HCT116 (cell line): ENCODE measurements around the gene CCDC3. TPM values are rescaled to one million over a fixed set of nuclear protein-coding genes. Genes with fewer than 3 reads are reported as not detected.

Source experiments
- ATAC-seq: fragments of 200-7000 bp; cut with Tn5 transposase; 2 replicates; pipeline ENCODE4 v1.9.1; 2020; ENCODE audit warnings: mild to moderate bottlenecking, moderate library complexity
- BruUV-seq: library from RNA; stranded (reverse); fragments of 400-500 nt; replicated peaks from 2 replicates; lab custom pipeline; 2021; lab: Mats Ljungman, UMichigan
- CTCF ChIA-PET: fragments of 300-600 bp; sonication (Branson Sonifier 250); formaldehyde crosslinking; loops from one replicate; lab custom pipeline; 2021; ENCODE audit warnings: antibody characterized with exemption; lab: Charles Lee
- POLR2A ChIA-PET: fragments of 300-600, 350-600 bp; sonication (Branson Sonifier 250); formaldehyde crosslinking; loops from one replicate; lab custom pipeline; 2021; ENCODE audit warnings: antibody characterized with exemption; lab: Charles Lee
- RAD21 ChIA-PET, 2 experiments: fragments of 300-600 bp; sonication (Branson Sonifier 250); formaldehyde crosslinking; loops; one replicate each; lab custom pipeline; 2023; ENCODE audit warnings: low total read pairs in 2 of 2; ENCODE audit not compliant: uncharacterized antibody in 2 of 2, unreplicated experiment in 2 of 2, low non-redundant PET in 1 of 2; lab: Charles Lee
- DNase-seq: peaks from one replicate; pipeline ENCODE4 v3.0.0-alpha.2; 2010; ENCODE audit warnings: low read depth, low spot score
- H2AFZ ChIP-seq: fragments of 200-600 bp; shearing (Covaris generic), sonication (generic); 2 replicates; pipeline ENCODE4 v1.6.1; 2017; ENCODE audit warnings: low read depth, mixed run types, mixed read lengths, antibody characterized with exemption, low read length; ENCODE audit not compliant: poor library complexity, severe bottlenecking
- H3K27ac ChIP-seq: 2 replicates; pipeline ENCODE4 v1.5.1; 2012; ENCODE audit warnings: low read depth, low read length
- H3K27me3 ChIP-seq: fragments of 200-600 bp; sonication (generic); 2 replicates; pipeline ENCODE4 v1.6.1; 2016; ENCODE audit warnings: mixed run types, low read length, mixed read lengths; ENCODE audit not compliant: insufficient read depth
- H3K36me3 ChIP-seq, 2 experiments: fragments of 200-500 bp in 1 of 2; fragments of 200-600 bp in 1 of 2; sonication (Bioruptor generic) in 1 of 2; sonication (generic) in 1 of 2; 2 replicates each; pipeline versions ENCODE4 v1.5.1 to v1.6.1; 2014 to 2016; ENCODE audit warnings: low read length in 2 of 2, inconsistent platforms in 1 of 2, mixed read lengths in 1 of 2, mixed run types in 1 of 2; ENCODE audit not compliant: insufficient read depth in 2 of 2, control insufficient read depth in 1 of 2
- H3K4me1 ChIP-seq, 2 experiments: fragments of 200-600 bp in 1 of 2; sonication (generic) in 1 of 2; 2 replicates each; pipeline versions ENCODE4 v1.5.1 to v1.6.1; 2012 to 2017; ENCODE audit warnings: low read length in 2 of 2, inconsistent platforms in 1 of 2, mild to moderate bottlenecking in 1 of 2, mixed read lengths in 1 of 2, mixed run types in 1 of 2, moderate library complexity in 1 of 2; ENCODE audit not compliant: insufficient read depth in 2 of 2, control insufficient read depth in 1 of 2
- H3K4me2 ChIP-seq: fragments of 200-600 bp; sonication (generic); 2 replicates; pipeline ENCODE4 v1.6.1; 2017; ENCODE audit warnings: mixed run types, low read length, mixed read lengths
- H3K4me3 ChIP-seq, 2 experiments: fragments of 200-600 bp in 1 of 2; sonication (generic) in 1 of 2; replicated peaks in 1 of 2; 2 replicates each; pipeline ENCODE4 v1.5.1; 2011 to 2016; ENCODE audit warnings: low read length in 2 of 2, control low read depth in 1 of 2, low read depth in 1 of 2, mild to moderate bottlenecking in 1 of 2, mixed read lengths in 1 of 2, mixed run types in 1 of 2
- H3K79me2 ChIP-seq: fragments of 200-600 bp; sonication (generic); 2 replicates; pipeline ENCODE4 v1.6.1; 2017; ENCODE audit warnings: mild to moderate bottlenecking, mixed run types, low read length, moderate library complexity, mixed read lengths; ENCODE audit not compliant: insufficient read depth
- H3K9ac ChIP-seq: fragments of 200-600 bp; sonication (generic); 2 replicates; pipeline ENCODE4 v1.6.1; 2016; ENCODE audit warnings: low read length, mixed read lengths
- H3K9me2 ChIP-seq: fragments of 200-600 bp; sonication (generic), shearing (Covaris generic); 2 replicates; pipeline ENCODE4 v1.6.1; 2017; ENCODE audit warnings: mixed run types, mild to moderate bottlenecking, moderate library complexity; ENCODE audit not compliant: insufficient read depth
- H3K9me3 ChIP-seq, 2 experiments: fragments of 200-500 bp in 1 of 2; fragments of 200-600 bp in 1 of 2; sonication (Bioruptor generic) in 1 of 2; sonication (generic) in 1 of 2; 2 replicates each; pipeline ENCODE4 v1.6.1; 2014 to 2017; ENCODE audit warnings: low read length in 2 of 2, mixed read lengths in 2 of 2, inconsistent platforms in 1 of 2, low read depth in 1 of 2, mild to moderate bottlenecking in 1 of 2, mixed run types in 1 of 2, moderate library complexity in 1 of 2; ENCODE audit not compliant: control insufficient read depth in 1 of 2, insufficient read depth in 1 of 2
- H4K20me1 ChIP-seq: fragments of 200-600 bp; sonication (generic), shearing (Covaris generic); 2 replicates; pipeline ENCODE4 v1.6.1; 2017; ENCODE audit warnings: mixed run types, mild to moderate bottlenecking, moderate library complexity; ENCODE audit not compliant: insufficient read depth
- CBX3 ChIP-seq: IDR thresholded peaks from 2 replicates; pipeline ENCODE4 v1.6.1; 2012; ENCODE audit warnings: low read depth
- EGR1 ChIP-seq: IDR thresholded peaks from 2 replicates; pipeline ENCODE4 v1.6.1; 2012; ENCODE audit warnings: low read depth
- EZH2 ChIP-seq: fragments of 200-600 bp; sonication (generic); IDR thresholded peaks from 2 replicates; pipeline ENCODE4 v1.6.1; 2017; ENCODE audit warnings: antibody characterized with exemption, mixed run types
- JUND ChIP-seq: IDR thresholded peaks from 2 replicates; pipeline ENCODE4 v1.6.1; 2012
- POLR2A ChIP-seq: IDR thresholded peaks from 2 replicates; pipeline ENCODE4 v1.7.0; 2011; ENCODE audit warnings: borderline replicate concordance; ENCODE audit not compliant: insufficient read depth, insufficient read length; ENCODE audit errors: extremely low read depth
- POLR2AphosphoS5 ChIP-seq: IDR thresholded peaks from 2 replicates; pipeline ENCODE4 v1.6.1; 2011; ENCODE audit warnings: mild to moderate bottlenecking, low read depth, low read length, moderate library complexity
- RAD21 ChIP-seq: IDR thresholded peaks from 2 replicates; pipeline ENCODE4 v1.6.1; 2012; ENCODE audit warnings: low read depth, mild to moderate bottlenecking
- SP1 ChIP-seq: IDR thresholded peaks from 2 replicates; pipeline ENCODE4 v1.6.1; 2012; ENCODE audit warnings: low read depth
- SRF ChIP-seq: IDR thresholded peaks from 2 replicates; pipeline ENCODE4 v1.6.1; 2012; ENCODE audit warnings: low read depth
- ZFX ChIP-seq: fragments of 450-650 bp; IDR thresholded peaks from 2 replicates; pipeline ENCODE4 v1.6.1; 2017
- ZNF274 ChIP-seq: fragments of 200-500 bp; sonication (Bioruptor generic); IDR thresholded peaks from 2 replicates; pipeline ENCODE4 v1.6.1; 2014; ENCODE audit warnings: mild to moderate bottlenecking, low read depth, low read length, inconsistent platforms
- intact Hi-C: fragments of 100-400 bp; cut with micrococcal nuclease; formaldehyde crosslinking; loops from 2 replicates; pipeline ENCODE4 v1.10.0; 2022
- total RNA-seq: library from RNA; stranded (reverse); gene quantifications from one replicate; pipeline ENCODE4 v1.2.1, GENCODE V29; 2021; ENCODE audit not compliant: unreplicated experiment
- TF ChIP-seq, protein P1 (sequence below): IDR thresholded peaks from 2 replicates; pipeline ENCODE4 v1.6.1; 2012; ENCODE audit warnings: low read depth
- TF ChIP-seq, protein P2 (sequence below), 3 experiments: fragments of 200-600 bp in 1 of 3; sonication (generic) in 1 of 3; IDR thresholded peaks in 2 of 3; conservative IDR thresholded peaks in 1 of 3; 2 replicates each; pipeline ENCODE4 v1.5.1; 2012 to 2017; ENCODE audit warnings: low read depth in 2 of 3, low read length in 2 of 3, antibody characterized with exemption in 1 of 3, borderline replicate concordance in 1 of 3, control low read depth in 1 of 3, mild to moderate bottlenecking in 1 of 3, mixed read lengths in 1 of 3, mixed run types in 1 of 3, moderate library complexity in 1 of 3; ENCODE audit not compliant: insufficient read depth in 1 of 3

The CCDC3 gene
- total RNA-seq, 1 experiment from 2014 or later, result 10.5 TPM

GRCh38 chr10:12927896-12928295, 73.6 kb downstream of the CCDC3 start:
- intact Hi-C loops, result no loop called here
- TF ChIP-seq SP1, result no peak
- TF ChIP-seq ZFX, result no peak
- TF ChIP-seq RAD21, result no peak
- TF ChIP-seq, protein P1, sequence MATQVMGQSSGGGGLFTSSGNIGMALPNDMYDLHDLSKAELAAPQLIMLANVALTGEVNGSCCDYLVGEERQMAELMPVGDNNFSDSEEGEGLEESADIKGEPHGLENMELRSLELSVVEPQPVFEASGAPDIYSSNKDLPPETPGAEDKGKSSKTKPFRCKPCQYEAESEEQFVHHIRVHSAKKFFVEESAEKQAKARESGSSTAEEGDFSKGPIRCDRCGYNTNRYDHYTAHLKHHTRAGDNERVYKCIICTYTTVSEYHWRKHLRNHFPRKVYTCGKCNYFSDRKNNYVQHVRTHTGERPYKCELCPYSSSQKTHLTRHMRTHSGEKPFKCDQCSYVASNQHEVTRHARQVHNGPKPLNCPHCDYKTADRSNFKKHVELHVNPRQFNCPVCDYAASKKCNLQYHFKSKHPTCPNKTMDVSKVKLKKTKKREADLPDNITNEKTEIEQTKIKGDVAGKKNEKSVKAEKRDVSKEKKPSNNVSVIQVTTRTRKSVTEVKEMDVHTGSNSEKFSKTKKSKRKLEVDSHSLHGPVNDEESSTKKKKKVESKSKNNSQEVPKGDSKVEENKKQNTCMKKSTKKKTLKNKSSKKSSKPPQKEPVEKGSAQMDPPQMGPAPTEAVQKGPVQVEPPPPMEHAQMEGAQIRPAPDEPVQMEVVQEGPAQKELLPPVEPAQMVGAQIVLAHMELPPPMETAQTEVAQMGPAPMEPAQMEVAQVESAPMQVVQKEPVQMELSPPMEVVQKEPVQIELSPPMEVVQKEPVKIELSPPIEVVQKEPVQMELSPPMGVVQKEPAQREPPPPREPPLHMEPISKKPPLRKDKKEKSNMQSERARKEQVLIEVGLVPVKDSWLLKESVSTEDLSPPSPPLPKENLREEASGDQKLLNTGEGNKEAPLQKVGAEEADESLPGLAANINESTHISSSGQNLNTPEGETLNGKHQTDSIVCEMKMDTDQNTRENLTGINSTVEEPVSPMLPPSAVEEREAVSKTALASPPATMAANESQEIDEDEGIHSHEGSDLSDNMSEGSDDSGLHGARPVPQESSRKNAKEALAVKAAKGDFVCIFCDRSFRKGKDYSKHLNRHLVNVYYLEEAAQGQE, result no peak
- no peak for TF ChIP-seq POLR2AphosphoS5
- TF ChIP-seq JUND, result no peak
- TF ChIP-seq SRF, result no peak
- no peak for TF ChIP-seq EGR1
- TF ChIP-seq EZH2, result no peak
- TF ChIP-seq ZNF274, result no peak
- TF ChIP-seq, protein P2, sequence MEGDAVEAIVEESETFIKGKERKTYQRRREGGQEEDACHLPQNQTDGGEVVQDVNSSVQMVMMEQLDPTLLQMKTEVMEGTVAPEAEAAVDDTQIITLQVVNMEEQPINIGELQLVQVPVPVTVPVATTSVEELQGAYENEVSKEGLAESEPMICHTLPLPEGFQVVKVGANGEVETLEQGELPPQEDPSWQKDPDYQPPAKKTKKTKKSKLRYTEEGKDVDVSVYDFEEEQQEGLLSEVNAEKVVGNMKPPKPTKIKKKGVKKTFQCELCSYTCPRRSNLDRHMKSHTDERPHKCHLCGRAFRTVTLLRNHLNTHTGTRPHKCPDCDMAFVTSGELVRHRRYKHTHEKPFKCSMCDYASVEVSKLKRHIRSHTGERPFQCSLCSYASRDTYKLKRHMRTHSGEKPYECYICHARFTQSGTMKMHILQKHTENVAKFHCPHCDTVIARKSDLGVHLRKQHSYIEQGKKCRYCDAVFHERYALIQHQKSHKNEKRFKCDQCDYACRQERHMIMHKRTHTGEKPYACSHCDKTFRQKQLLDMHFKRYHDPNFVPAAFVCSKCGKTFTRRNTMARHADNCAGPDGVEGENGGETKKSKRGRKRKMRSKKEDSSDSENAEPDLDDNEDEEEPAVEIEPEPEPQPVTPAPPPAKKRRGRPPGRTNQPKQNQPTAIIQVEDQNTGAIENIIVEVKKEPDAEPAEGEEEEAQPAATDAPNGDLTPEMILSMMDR (IDR thresholded peaks at IDR 0.05 in 2 of 3, conservative IDR thresholded peaks at IDR 0.05 in 1 of 3; ENCODE audit: borderline replicate concordance in 1 of 3, insufficient read depth in 1 of 3, low read depth in 2 of 3, low read length in 2 of 3), result no peak
- no peak for TF ChIP-seq CBX3
- no peak for TF ChIP-seq POLR2A
- TF ChIP-seq, all 23 proteins: peak for 0
- Histone ChIP-seq H3K79me2 (no peaks in the 10 kb centered on the region), H3K36me3 (no peaks in the 10 kb centered on the region), H3K27me3 (no peaks in the 10 kb centered on the region), H2AFZ (no peak overlapping the region), H3K27ac (no peak overlapping the region), H3K9me2 (no peaks in the 10 kb centered on the region), H3K9me3 (no peaks in the 10 kb centered on the region), H3K4me2 (no peak overlapping the region), H4K20me1 (no peaks in the 10 kb centered on the region), H3K9ac (no peak overlapping the region), H3K4me1 (no peaks in the 10 kb centered on the region), H3K4me3 (no peak overlapping the region)
- ChIA-PET POLR2A (no interaction called here), RAD21 (no interaction called here), CTCF (no interaction called here)
- ATAC-seq (no peak), DNase-seq (no peak)
- no TSS peak for BruUV-seq
